ENCODE data around the gene ZNF276.
"Not testable (repeated sequence)": the region's sequence is repeated elsewhere in the genome, so short reads cannot be mapped to it uniquely, and the experiment has no call there.

The ZNF276 gene

GRCh38 chr16:89720813-89721545 lies at the start of gene ZNF276, which contains the start of gene VPS9D1:
Gene ZNF276, plus strand, starts transcription at chr16:89721537. Its CDS starts 104 bp downstream, at chr16:89721641.
Gene VPS9D1, minus strand, starts transcription at chr16:89720898. Its CDS starts 37 bp downstream, at chr16:89720861.
- peak; percentile 85 for DNase-seq

- not testable (repeated sequence) for DNase-seq
Observed at GRCh38 chr16:89671565-89671964, 49.8 kb upstream of the ZNF276 start.

- no peak for DNase-seq
Observed at GRCh38 chr16:89672177-89672941, 49.0 kb upstream of the ZNF276 start.

- DNase-seq, result no peak
Observed at GRCh38 chr16:89678258-89678657, 43.1 kb upstream of the ZNF276 start.

GRCh38 chr16:89685916-89686315 lies 35.4 kb upstream of the ZNF276 start:
- no peak for DNase-seq

- DNase-seq, result peak; percentile 89
Observed at GRCh38 chr16:89686520-89687091, 34.7 kb upstream of the ZNF276 start, which contains the start of gene CDK10. Gene CDK10, plus strand, starts transcription at chr16:89686689. Its CDS starts 22 bp downstream, at chr16:89686711.

- peak; percentile 27 for DNase-seq
Observed at GRCh38 chr16:89687092-89687940, 34.0 kb upstream of the ZNF276 start.

GRCh38 chr16:89688395-89688794 lies 32.9 kb upstream of the ZNF276 start:
- DNase-seq, result no peak

- DNase-seq, result no peak
Observed at GRCh38 chr16:89689142-89689541, 32.2 kb upstream of the ZNF276 start.

GRCh38 chr16:89689621-89690020 lies 31.7 kb upstream of the ZNF276 start:
- DNase-seq, result not testable (repeated sequence)

- DNase-seq, result no peak
Observed at GRCh38 chr16:89690392-89690901, 30.9 kb upstream of the ZNF276 start.

GRCh38 chr16:89691231-89691985 lies 29.9 kb upstream of the ZNF276 start:
- no peak for DNase-seq

- no peak for DNase-seq
Observed at GRCh38 chr16:89691986-89692569, 29.3 kb upstream of the ZNF276 start.

- DNase-seq, result no peak
Observed at GRCh38 chr16:89693289-89693731, 28.0 kb upstream of the ZNF276 start.

- no peak for DNase-seq
Observed at GRCh38 chr16:89693931-89694783, 27.2 kb upstream of the ZNF276 start.

GRCh38 chr16:89694784-89695085 lies 26.6 kb upstream of the ZNF276 start:
- DNase-seq, result not testable (repeated sequence)

GRCh38 chr16:89695086-89695874 lies 26.1 kb upstream of the ZNF276 start:
- DNase-seq, result no peak

- peak; percentile 3 for DNase-seq
Observed at GRCh38 chr16:89695875-89696669, 25.3 kb upstream of the ZNF276 start.

All from stimulated activated CD4-positive, alpha-beta T cell treated with anti-CD3 and anti-CD28 coated beads, Interleukin-4, amount 100 ng/mL, for 24 hours (primary cell).